Fibroblast of the aortic adventitia (primary cell): ENCODE results near the gene FOXP1. TPM values are rescaled to one million over a fixed set of nuclear protein-coding genes. Genes with fewer than 3 reads are reported as not detected.

Source experiments
- DNase-seq: peaks from one replicate; pipeline ENCODE4 v3.0.0-alpha.2; 2010; ENCODE audit warnings: low read depth
- H3K4me3 ChIP-seq: 2 replicates; pipeline ENCODE4 v1.5.1; 2011; ENCODE audit warnings: low read depth, mild to moderate bottlenecking, control low read depth, low read length, moderate library complexity
- total RNA-seq: library from RNA; depleted of rRNA; stranded (reverse); fragments of >200 nt; gene quantifications from 2 replicates; pipeline ENCODE4 v1.2.3, GENCODE V29; 2012; ENCODE audit warnings: low replicate concordance
- TF ChIP-seq, protein P1 (sequence below): IDR thresholded peaks from 2 replicates; pipeline ENCODE4 v1.5.1; 2011; ENCODE audit warnings: mild to moderate bottlenecking, low read length, control low read depth, inconsistent platforms; ENCODE audit not compliant: insufficient read depth

Gene FOXP1
- total RNA-seq, 1 donor: 115 TPM

DNA sequence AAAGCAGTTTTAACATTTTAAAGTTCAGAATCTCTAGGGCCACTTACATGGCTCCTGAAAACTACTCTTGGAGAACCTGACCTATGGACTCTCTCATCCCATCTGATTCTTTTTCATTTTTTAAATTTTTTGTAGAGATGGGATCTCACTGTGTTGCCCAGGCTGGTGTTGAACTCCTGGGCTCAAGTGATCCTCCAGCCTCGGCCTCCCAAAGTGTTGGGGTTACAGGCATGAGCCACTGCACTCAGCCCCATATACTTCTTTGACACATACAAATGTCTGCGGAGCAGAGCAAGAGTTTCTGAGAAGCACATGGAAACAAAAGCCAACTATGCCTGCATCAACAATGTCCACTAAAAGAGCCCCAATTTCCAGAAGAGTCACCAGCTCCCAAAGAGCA is 189.8 kb downstream of the FOXP1 start:
- H3K4me3 ChIP-seq: no peak overlapping the region
- no peak for DNase-seq
- TF ChIP-seq, protein P1, sequence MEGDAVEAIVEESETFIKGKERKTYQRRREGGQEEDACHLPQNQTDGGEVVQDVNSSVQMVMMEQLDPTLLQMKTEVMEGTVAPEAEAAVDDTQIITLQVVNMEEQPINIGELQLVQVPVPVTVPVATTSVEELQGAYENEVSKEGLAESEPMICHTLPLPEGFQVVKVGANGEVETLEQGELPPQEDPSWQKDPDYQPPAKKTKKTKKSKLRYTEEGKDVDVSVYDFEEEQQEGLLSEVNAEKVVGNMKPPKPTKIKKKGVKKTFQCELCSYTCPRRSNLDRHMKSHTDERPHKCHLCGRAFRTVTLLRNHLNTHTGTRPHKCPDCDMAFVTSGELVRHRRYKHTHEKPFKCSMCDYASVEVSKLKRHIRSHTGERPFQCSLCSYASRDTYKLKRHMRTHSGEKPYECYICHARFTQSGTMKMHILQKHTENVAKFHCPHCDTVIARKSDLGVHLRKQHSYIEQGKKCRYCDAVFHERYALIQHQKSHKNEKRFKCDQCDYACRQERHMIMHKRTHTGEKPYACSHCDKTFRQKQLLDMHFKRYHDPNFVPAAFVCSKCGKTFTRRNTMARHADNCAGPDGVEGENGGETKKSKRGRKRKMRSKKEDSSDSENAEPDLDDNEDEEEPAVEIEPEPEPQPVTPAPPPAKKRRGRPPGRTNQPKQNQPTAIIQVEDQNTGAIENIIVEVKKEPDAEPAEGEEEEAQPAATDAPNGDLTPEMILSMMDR: no peak

DNA sequence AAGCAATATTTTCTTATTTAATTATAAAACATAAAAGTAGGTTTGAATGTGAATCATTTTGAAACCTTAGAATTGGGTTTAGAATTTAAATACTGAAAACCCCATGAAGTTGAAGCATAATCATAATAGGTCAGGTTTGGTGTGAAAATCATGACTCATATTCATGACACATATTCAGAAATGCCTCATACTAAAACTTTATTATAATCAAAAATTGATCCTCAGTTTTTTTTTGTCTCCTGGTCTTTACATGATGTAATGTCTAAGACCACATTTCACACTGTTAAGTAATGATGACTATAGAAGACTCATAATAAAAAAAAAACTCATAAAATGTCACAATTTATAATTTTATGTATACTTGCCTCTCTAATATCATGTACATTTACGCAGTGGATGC is 190.4 kb downstream of the FOXP1 start:
- H3K4me3 ChIP-seq: no peak overlapping the region
- no peak for DNase-seq
- TF ChIP-seq, protein P1: no peak

DNA sequence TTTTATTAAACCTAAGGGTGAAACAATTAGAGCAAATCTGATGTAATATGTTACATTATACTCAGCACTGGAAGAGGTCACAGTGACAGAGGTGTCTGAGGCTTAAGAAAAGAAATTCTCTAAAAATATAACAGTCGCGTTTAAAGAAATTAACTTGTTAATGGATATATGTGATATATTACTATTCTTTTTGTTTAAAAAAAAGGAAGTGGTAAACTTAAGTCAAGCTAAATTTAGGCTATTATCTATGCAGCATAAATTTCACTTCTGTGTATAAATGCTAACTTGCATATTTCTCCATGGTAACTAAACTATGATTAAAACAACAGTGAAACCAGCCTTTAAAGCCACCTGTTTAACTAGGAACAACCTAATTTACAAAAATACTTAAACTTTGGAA is 191.3 kb downstream of the FOXP1 start:
- no peak for DNase-seq
- H3K4me3 ChIP-seq: no peak overlapping the region
- TF ChIP-seq, protein P1: no peak

DNA sequence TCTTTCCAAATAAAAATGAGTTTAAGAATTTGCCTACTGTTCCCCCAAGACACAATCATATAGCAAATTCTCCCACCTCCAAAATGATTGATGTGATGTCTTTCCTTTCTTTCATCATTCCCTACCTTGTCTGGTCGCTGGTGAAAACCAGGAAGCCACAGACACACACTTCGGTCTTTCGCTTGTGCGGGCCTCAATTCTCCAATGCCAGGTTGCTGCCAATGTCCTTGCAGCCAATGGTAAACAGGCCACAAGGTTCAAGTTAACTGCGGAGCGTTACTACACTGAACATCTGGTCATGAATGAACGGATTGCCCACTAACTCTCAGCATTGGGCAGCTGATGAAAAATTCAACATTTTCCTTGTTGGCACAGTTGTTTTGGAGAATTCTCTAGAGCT is 192.2 kb downstream of the FOXP1 start:
- no peak for DNase-seq
- no peak overlapping the region for H3K4me3 ChIP-seq
- TF ChIP-seq, protein P1: no peak

DNA sequence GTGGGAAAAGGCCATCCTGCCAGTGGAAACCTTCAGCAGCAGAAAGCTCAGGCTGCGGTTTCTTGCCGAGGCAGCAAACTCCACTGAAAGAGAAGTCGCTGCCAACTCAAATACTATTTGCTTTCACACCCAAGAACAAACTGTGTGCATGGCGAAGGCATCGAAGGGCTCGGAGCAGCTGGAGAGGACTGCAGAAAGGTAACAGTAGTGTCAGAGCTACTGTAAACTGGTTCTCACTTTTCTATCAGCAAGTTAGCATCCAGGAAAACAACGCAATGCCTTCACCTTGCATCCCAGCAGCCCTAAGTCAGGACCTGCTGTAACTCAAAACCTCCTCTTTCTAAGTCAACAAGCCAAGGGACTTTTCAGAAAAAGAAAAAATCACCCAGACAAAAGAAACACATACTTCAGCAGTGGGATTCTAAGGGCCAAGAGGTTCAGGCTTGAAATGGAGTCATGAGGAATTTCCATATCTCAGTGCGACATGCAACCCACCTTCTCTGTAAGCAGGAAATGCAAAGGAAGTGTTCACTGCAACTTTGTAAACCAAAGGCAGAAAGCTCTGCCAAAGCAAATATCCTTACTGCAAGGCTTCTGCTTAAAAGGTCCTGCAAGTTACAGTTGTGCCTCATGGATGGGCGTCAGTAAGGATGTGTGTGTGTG is 193.5 kb downstream of the FOXP1 start:
- peak; percentile 80 for DNase-seq
- TF ChIP-seq, protein P1: no peak
- H3K4me3 ChIP-seq: peak overlapping the region; percentile 39

DNA sequence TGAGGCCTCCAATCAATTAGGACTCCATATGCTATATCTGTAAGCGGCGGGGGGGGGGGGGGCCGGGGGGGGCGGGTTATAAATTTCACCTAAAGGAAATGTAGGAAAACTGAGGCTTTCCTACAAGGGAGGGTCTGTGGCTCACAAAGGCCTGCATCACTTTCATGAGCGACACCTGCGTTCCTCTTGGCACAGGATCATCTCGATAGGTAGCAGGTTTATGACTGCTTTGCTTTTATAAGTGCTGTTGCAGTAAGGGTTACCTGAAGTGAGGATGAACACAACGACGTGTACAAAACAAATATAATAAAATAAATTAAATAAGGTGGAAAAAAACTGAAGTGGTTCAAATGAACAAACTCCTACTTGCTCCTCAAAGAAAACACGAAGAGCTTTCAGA is 194.3 kb downstream of the FOXP1 start:
- no peak overlapping the region for H3K4me3 ChIP-seq
- no peak for DNase-seq
- TF ChIP-seq, protein P1: no peak
